Neural cell (in vitro differentiated cells): ENCODE results near the gene NSUN4. TPM values are rescaled to one million over a fixed set of nuclear protein-coding genes. Genes with fewer than 3 reads are reported as not detected.

Source experiments
- H2AFZ ChIP-seq: fragments of 200-600, 300-800 bp; sonication (generic), shearing (Covaris generic); 2 replicates; pipeline ENCODE4 v1.6.0; 2014; ENCODE audit warnings: low read depth, mild to moderate bottlenecking, antibody characterized with exemption, low read length, moderate library complexity
- H3F3A ChIP-seq: fragments of 200-600 bp; shearing (Covaris generic); 2 replicates; pipeline ENCODE4 v1.6.1; 2016; ENCODE audit warnings: mild to moderate bottlenecking, moderate library complexity, mixed read lengths, antibody characterized with exemption, low read length; ENCODE audit not compliant: insufficient read depth, poor library complexity, severe bottlenecking
- H3K27ac ChIP-seq: fragments of 200-600, 300-800 bp; sonication (generic), shearing (Covaris generic); 2 replicates; pipeline ENCODE4 v1.5.1; 2014; ENCODE audit warnings: mild to moderate bottlenecking, low read length, moderate library complexity
- H3K27me3 ChIP-seq: fragments of 300-800, 200-600 bp; sonication (generic), shearing (Covaris generic); 2 replicates; pipeline ENCODE4 v1.6.0; 2014; ENCODE audit warnings: mild to moderate bottlenecking, low read depth, low read length, moderate library complexity; ENCODE audit not compliant: insufficient read depth
- H3K36me3 ChIP-seq: fragments of 300-800, 200-600 bp; sonication (generic), shearing (Covaris generic); 2 replicates; pipeline ENCODE4 v1.5.1; 2014; ENCODE audit warnings: mild to moderate bottlenecking, antibody characterized with exemption, low read length, moderate library complexity; ENCODE audit not compliant: insufficient read depth
- H3K4me2 ChIP-seq: fragments of 300-800, 200-600 bp; sonication (generic), shearing (Covaris generic); 2 replicates; pipeline ENCODE4 v1.6.0; 2014; ENCODE audit warnings: mild to moderate bottlenecking, low read length
- H3K4me3 ChIP-seq: fragments of 300-800, 200-600 bp; sonication (generic), shearing (Covaris generic); 2 replicates; pipeline ENCODE4 v1.5.1; 2014; ENCODE audit warnings: mild to moderate bottlenecking, low read length, moderate library complexity
- H3K79me2 ChIP-seq: fragments of 200-600 bp; shearing (Covaris generic); replicated peaks from 2 replicates; pipeline ENCODE4 v1.6.0; 2014; ENCODE audit warnings: mild to moderate bottlenecking, low read length, moderate library complexity; ENCODE audit not compliant: insufficient read depth
- H3K9ac ChIP-seq: fragments of 300-800, 200-600 bp; sonication (generic), shearing (Covaris generic); 2 replicates; pipeline ENCODE4 v1.6.1; 2016; ENCODE audit warnings: mild to moderate bottlenecking, low read length, mixed read lengths
- H3K9me2 ChIP-seq: fragments of 200-600 bp; shearing (Covaris generic); 2 replicates; pipeline ENCODE4 v1.6.1; 2016; ENCODE audit warnings: mild to moderate bottlenecking, low read length, mixed read lengths; ENCODE audit not compliant: insufficient read depth
- H3K9me3 ChIP-seq: fragments of 200-600, 300-800 bp; sonication (generic), shearing (Covaris generic); 2 replicates; pipeline ENCODE4 v1.6.1; 2016; ENCODE audit warnings: mild to moderate bottlenecking, mixed run types, low read length, moderate library complexity, mixed read lengths
- H4K20me1 ChIP-seq: fragments of 200-600 bp; shearing (Covaris generic); 2 replicates; pipeline ENCODE4 v1.6.1; 2016; ENCODE audit warnings: mild to moderate bottlenecking, mixed run types; ENCODE audit not compliant: insufficient read depth
- EP300 ChIP-seq: fragments of 450-650 bp; conservative IDR thresholded peaks from 2 replicates; pipeline ENCODE4 v1.6.1; 2014; ENCODE audit warnings: antibody characterized with exemption, mild to moderate bottlenecking, moderate library complexity; ENCODE audit not compliant: poor library complexity, severe bottlenecking
- EZH2 ChIP-seq: fragments of 200-600, 300-800 bp; shearing (Covaris generic), sonication (generic); IDR thresholded peaks from 2 replicates; pipeline ENCODE4 v1.6.1; 2014; ENCODE audit warnings: antibody characterized with exemption, low read length, borderline replicate concordance, mild to moderate bottlenecking; ENCODE audit not compliant: insufficient read depth, poor library complexity, severe bottlenecking
- MXI1 ChIP-seq: fragments of 450-650 bp; conservative IDR thresholded peaks from 2 replicates; pipeline ENCODE4 v1.6.1; 2014; ENCODE audit warnings: antibody characterized with exemption, mild to moderate bottlenecking; ENCODE audit not compliant: poor library complexity, severe bottlenecking
- POLR2AphosphoS5 ChIP-seq: IDR thresholded peaks from 2 replicates; pipeline ENCODE4 v1.6.1; 2012
- RAD21 ChIP-seq: fragments of 450-650 bp; conservative IDR thresholded peaks from 2 replicates; pipeline ENCODE4 v1.6.1; 2014; ENCODE audit warnings: antibody characterized with exemption, mild to moderate bottlenecking, moderate library complexity
- REST ChIP-seq: IDR thresholded peaks from 2 replicates; pipeline ENCODE4 v1.6.1; 2012; ENCODE audit warnings: borderline replicate concordance
- SMC3 ChIP-seq: fragments of 450-650 bp; conservative IDR thresholded peaks from 2 replicates; pipeline ENCODE4 v1.6.1; 2014; ENCODE audit warnings: antibody characterized with exemption, mild to moderate bottlenecking, moderate library complexity; ENCODE audit not compliant: poor library complexity
- TAF1 ChIP-seq: IDR thresholded peaks from 2 replicates; pipeline ENCODE4 v1.6.1; 2012; ENCODE audit warnings: low read depth
- polyA plus RNA-seq: library from polyadenylated mRNA; depleted of rRNA; stranded (reverse); fragments of >200 nt; gene quantifications from 2 replicates; pipeline ENCODE4 v1.2.3, GENCODE V29; 2014
- TF ChIP-seq, protein P1 (sequence below): fragments of 450-650 bp; IDR thresholded peaks from 2 replicates; pipeline ENCODE4 v1.5.1; 2014; ENCODE audit warnings: antibody characterized with exemption, mild to moderate bottlenecking, moderate library complexity; ENCODE audit not compliant: poor library complexity, severe bottlenecking

NSUN4 gene
- polyA plus RNA-seq, 1 donor from 2014 or later, result 8.7 TPM

GRCh38 chr1:46400421-46400820, 59.8 kb downstream of the NSUN4 start:
- Histone ChIP-seq H3K27ac (no peak overlapping the region), H2AFZ (no peak overlapping the region), H3K4me2 (no peak overlapping the region), H3K9ac (peak overlapping the region; percentile 34), H3K79me2 (no peaks in the 10 kb centered on the region), H3K9me3 (no peaks in the 10 kb centered on the region), H3K27me3 (no peaks in the 10 kb centered on the region), H3F3A (peaks cover 3% of the 10 kb centered on the region), H3K4me3 (peak overlapping the region; percentile 50), H4K20me1 (no peaks in the 10 kb centered on the region), H3K36me3 (no peaks in the 10 kb centered on the region), H3K9me2 (no peaks in the 10 kb centered on the region)
- TF ChIP-seq MXI1 (no peak), SMC3 (no peak), RAD21 (no peak), TAF1 (no peak)

GRCh38 chr1:46401154-46401913, 60.7 kb downstream of the NSUN4 start:
- Histone ChIP-seq H4K20me1 (no peaks in the 10 kb centered on the region), H2AFZ (no peak overlapping the region), H3K79me2 (no peaks in the 10 kb centered on the region), H3K27me3 (no peaks in the 10 kb centered on the region), H3K4me3 (no peak overlapping the region), H3K4me2 (no peak overlapping the region), H3K9ac (no peak overlapping the region), H3K27ac (no peak overlapping the region), H3K36me3 (no peaks in the 10 kb centered on the region), H3K9me2 (no peaks in the 10 kb centered on the region), H3F3A (peaks cover 3% of the 10 kb centered on the region), H3K9me3 (no peaks in the 10 kb centered on the region)
- no peak for TF ChIP-seq TAF1
- no peak for TF ChIP-seq POLR2AphosphoS5
- TF ChIP-seq RAD21, result no peak
- no peak for TF ChIP-seq SMC3
- TF ChIP-seq EZH2, result no peak
- TF ChIP-seq, protein P1, sequence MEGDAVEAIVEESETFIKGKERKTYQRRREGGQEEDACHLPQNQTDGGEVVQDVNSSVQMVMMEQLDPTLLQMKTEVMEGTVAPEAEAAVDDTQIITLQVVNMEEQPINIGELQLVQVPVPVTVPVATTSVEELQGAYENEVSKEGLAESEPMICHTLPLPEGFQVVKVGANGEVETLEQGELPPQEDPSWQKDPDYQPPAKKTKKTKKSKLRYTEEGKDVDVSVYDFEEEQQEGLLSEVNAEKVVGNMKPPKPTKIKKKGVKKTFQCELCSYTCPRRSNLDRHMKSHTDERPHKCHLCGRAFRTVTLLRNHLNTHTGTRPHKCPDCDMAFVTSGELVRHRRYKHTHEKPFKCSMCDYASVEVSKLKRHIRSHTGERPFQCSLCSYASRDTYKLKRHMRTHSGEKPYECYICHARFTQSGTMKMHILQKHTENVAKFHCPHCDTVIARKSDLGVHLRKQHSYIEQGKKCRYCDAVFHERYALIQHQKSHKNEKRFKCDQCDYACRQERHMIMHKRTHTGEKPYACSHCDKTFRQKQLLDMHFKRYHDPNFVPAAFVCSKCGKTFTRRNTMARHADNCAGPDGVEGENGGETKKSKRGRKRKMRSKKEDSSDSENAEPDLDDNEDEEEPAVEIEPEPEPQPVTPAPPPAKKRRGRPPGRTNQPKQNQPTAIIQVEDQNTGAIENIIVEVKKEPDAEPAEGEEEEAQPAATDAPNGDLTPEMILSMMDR, result no peak
- no peak for TF ChIP-seq REST
- no peak for TF ChIP-seq MXI1
- TF ChIP-seq EP300, result no peak
